ENCODE data around the gene SMIM35.

SMIM35 gene

DNA sequence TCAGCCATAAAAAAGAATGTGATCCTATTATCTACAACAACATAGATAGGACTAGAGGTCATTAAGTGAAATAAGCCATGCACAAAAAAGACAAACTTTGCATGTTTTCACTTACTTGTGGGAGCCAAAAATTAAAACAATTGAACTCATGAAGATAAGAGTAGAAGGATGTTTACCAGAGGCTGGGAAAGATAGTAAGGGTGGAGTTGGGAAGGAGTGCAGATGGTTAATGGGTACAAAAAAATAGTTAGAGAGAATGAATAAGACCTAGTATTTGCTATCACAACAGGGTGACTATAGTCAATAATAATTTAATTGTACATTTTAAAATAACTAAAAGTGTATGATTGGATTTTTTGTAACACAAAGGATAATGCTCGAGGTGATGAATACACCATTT is 127.8 kb downstream of the SMIM35 start:
- no peak overlapping the region for H3K4me3 ChIP-seq (ENCODE audit: low read length)
- no peaks in the 10 kb centered on the region for H3K36me3 ChIP-seq (ENCODE audit: control insufficient read depth, insufficient read depth, low read length)
- no peaks in the 10 kb centered on the region for H3K9me3 ChIP-seq (ENCODE audit: control insufficient read depth, low read length)
- H3K27me3 ChIP-seq (ENCODE audit: control insufficient read depth, insufficient read depth, low read length), result no peaks in the 10 kb centered on the region
- H3K4me1 ChIP-seq (ENCODE audit: control insufficient read depth, insufficient read depth, low read length), result no peaks in the 10 kb centered on the region
- no peak overlapping the region for H3K9ac ChIP-seq (ENCODE audit: low read length)

Measured in mucosa of stomach (tissue), 1 donor.